ENCODE measurements around the gene ABL1.

DNA sequence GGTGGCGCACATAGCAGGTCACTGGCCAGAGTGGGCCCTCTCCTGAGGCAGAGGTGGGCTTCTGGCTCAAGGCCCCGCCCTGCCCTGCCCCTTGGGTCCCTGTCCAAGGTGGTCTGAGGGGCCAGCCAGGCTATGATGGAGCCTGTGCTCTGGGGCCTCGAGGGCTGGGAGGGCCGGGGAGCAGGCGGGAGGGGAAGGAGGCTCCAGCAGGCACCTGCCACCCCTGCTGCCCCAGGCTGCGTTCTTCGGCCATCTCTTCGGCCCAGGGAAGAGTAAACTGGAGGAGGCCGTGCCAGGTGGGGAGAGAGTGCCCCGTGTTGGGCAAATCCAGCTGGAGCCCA, 89.4 kb downstream of the ABL1 start:
- TF ChIP-seq, protein P1, sequence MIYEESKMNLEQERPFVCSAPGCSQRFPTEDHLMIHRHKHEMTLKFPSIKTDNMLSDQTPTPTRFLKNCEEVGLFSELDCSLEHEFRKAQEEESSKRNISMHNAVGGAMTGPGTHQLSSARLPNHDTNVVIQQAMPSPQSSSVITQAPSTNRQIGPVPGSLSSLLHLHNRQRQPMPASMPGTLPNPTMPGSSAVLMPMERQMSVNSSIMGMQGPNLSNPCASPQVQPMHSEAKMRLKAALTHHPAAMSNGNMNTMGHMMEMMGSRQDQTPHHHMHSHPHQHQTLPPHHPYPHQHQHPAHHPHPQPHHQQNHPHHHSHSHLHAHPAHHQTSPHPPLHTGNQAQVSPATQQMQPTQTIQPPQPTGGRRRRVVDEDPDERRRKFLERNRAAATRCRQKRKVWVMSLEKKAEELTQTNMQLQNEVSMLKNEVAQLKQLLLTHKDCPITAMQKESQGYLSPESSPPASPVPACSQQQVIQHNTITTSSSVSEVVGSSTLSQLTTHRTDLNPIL (CRISPR knock-in tag; IDR thresholded peaks at IDR 0.05; ENCODE audit: low read depth), result no peak
- TF ChIP-seq RARB (CRISPR knock-in tag; IDR thresholded peaks at IDR 0.05), result no peak
- no peak for TF ChIP-seq PPARA (CRISPR knock-in tag; IDR thresholded peaks at IDR 0.05; ENCODE audit: borderline replicate concordance)
- TF ChIP-seq, protein P2, sequence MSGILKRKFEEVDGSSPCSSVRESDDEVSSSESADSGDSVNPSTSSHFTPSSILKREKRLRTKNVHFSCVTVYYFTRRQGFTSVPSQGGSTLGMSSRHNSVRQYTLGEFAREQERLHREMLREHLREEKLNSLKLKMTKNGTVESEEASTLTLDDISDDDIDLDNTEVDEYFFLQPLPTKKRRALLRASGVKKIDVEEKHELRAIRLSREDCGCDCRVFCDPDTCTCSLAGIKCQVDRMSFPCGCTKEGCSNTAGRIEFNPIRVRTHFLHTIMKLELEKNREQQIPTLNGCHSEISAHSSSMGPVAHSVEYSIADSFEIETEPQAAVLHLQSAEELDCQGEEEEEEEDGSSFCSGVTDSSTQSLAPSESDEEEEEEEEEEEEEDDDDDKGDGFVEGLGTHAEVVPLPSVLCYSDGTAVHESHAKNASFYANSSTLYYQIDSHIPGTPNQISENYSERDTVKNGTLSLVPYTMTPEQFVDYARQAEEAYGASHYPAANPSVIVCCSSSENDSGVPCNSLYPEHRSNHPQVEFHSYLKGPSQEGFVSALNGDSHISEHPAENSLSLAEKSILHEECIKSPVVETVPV (CRISPR knock-in tag; IDR thresholded peaks at IDR 0.05), result no peak
- TF ChIP-seq ZC3H10 (CRISPR knock-in tag; IDR thresholded peaks at IDR 0.05), result no peak
- TF ChIP-seq ESRRG (CRISPR knock-in tag; IDR thresholded peaks at IDR 0.05), result no peak
- no peak for TF ChIP-seq ZFP3 (CRISPR knock-in tag; IDR thresholded peaks at IDR 0.05)
- TF ChIP-seq BACH2 (CRISPR knock-in tag; IDR thresholded peaks at IDR 0.05; ENCODE audit: borderline replicate concordance), result no peak
- no peak for TF ChIP-seq OSR1 (CRISPR knock-in tag; IDR thresholded peaks at IDR 0.05)
- TF ChIP-seq TCF4 (CRISPR knock-in tag; IDR thresholded peaks at IDR 0.05; ENCODE audit: borderline replicate concordance), result no peak
- TF ChIP-seq, protein P3, sequence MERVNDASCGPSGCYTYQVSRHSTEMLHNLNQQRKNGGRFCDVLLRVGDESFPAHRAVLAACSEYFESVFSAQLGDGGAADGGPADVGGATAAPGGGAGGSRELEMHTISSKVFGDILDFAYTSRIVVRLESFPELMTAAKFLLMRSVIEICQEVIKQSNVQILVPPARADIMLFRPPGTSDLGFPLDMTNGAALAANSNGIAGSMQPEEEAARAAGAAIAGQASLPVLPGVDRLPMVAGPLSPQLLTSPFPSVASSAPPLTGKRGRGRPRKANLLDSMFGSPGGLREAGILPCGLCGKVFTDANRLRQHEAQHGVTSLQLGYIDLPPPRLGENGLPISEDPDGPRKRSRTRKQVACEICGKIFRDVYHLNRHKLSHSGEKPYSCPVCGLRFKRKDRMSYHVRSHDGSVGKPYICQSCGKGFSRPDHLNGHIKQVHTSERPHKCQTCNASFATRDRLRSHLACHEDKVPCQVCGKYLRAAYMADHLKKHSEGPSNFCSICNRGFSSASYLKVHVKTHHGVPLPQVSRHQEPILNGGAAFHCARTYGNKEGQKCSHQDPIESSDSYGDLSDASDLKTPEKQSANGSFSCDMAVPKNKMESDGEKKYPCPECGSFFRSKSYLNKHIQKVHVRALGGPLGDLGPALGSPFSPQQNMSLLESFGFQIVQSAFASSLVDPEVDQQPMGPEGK (CRISPR knock-in tag; IDR thresholded peaks at IDR 0.05; ENCODE audit: borderline replicate concordance), result no peak
- TF ChIP-seq ISL1 (CRISPR knock-in tag; IDR thresholded peaks at IDR 0.05), result no peak
- no peak for TF ChIP-seq TOX (CRISPR knock-in tag; IDR thresholded peaks at IDR 0.05; ENCODE audit: borderline replicate concordance)
